CD4-positive, alpha-beta T cell treated with Interleukin-6 at 100 ng/mL for 8 hours (primary cell): ENCODE measurements around the gene SF3B4.

Experiments used
- DNase-seq: peaks from one replicate; pipeline ENCODE4 v3.0.0-alpha.2; 2020; ENCODE audit warnings: mixed read lengths, low spot score

SF3B4 gene

DNA sequence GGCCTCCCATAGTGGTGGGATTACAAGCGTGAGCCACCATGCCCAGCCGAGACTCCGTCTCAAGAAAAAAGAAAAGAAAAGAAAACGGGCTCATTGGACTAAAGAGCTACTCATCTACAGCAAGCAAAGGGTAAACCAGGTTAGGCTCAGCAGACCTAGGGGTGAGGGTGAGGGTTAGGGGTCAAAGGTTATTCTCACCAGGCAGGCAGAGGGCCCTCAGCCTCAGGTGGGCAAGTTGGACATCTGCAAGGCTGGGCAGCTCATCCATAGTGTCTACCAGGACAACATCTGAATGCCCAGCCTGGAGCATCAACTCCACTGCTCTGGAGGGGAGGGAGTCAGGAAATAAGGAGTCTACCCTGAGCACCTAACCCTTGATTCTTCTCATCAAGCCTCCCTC, 5.6 kb upstream of the SF3B4 start:
- no peak for DNase-seq

DNA sequence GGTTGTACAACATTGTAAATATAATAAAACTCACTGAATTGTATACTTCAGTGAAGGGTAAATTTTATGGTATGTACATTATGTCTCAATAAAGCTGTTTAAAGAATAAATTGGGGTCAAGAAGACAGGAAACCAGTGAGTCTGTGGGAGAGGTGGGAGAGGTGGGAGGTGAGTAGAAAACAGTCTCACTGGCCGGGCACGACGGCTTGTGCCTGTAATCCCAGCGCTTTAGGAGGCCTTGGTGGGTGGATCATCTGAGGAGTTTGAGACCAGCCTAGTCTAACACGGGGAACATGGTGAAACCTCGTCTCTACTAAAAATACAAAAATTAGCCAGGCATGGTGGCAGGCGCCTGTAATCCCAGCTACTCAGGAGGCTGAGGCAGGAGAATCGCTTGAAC, 4.9 kb upstream of the SF3B4 start:
- no peak for DNase-seq

DNA sequence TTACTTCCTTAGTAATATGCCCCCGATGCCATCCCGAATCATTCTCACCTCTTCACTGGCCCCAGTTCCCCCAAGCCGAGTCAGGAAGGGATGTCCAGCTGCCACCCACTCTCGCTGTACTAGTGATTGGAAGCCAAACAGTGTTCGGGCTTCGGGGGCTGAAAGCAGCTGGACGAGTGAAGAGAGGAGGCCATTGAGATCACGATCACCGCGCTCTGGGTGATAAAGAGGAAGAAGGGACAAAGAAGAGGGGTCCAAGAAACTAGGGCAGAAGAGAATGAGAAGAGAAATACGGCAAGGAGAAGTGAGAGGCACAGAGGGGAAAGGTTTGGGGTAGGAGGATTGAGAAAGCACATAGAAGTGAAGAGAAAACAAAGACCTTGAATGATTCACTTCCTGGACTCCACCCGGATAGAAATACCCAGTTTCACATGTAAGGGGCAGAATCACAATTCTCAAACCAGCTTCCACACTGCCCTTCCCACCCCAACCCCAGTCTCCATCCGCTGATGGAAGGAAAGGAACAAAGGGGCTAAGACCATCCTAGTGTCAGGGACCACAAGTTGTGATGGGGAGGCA, 3.7 kb upstream of the SF3B4 start:
- no peak for DNase-seq

DNA sequence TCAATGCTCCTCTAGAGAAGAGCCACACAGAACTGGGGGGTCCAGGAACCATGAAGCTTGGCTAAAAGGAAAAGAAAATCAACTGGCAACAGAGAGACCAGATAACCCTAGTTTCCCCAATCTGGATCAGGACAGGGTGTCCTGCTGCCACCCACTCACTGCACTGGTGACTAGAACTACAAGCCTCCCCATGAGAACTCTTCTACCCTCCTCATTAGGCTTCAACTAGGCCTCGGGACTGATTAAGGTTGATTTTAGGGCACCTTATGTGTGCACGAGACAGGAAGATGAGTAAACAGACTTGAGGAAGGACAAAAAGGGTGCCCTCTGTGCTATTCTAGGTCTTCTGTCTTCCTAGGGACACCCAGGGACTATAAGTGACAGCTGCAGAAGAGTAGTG, 2.3 kb upstream of the SF3B4 start:
- no peak for DNase-seq

DNA sequence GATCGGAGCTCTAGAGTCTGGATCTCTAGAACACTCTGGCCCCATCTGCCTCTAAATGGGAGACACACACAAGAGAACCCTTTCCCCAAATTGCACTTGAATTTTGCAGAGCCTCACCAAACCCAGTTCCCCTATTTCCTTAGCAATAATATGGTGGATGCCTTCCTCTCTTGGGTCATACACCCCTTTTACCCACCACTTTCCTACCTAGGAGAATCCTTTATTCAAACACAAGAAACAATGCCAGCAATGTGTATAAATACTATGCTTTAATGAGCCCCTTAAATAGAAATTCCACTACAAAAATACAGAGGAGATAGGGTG, 760 bp upstream of the SF3B4 start:
- no peak for DNase-seq

DNA sequence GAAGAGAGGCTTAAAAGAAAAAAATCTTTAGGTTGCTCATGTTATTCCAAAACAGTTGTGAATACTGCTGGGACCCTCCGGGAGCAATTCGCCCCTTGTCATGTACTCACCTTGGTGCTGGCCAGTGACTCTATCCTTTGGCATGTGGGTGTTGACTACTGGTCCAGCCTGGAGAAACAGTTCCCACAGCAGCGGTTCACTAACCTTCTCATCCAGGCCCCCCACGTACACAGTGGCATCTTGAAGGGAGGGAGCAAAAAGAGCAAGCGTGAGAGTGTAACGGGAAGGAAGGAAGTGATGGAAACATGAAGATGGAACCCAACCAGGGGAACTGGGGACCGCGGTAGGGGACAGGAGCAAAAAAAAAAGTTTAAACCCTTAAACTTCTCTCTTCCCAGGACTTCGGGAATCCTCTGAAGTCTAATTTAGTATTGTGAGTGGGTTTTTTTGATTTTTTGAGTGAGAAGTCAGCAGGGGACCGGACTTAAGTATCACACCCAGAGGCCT, 494 bp downstream of the SF3B4 start:
- no peak for DNase-seq

DNA sequence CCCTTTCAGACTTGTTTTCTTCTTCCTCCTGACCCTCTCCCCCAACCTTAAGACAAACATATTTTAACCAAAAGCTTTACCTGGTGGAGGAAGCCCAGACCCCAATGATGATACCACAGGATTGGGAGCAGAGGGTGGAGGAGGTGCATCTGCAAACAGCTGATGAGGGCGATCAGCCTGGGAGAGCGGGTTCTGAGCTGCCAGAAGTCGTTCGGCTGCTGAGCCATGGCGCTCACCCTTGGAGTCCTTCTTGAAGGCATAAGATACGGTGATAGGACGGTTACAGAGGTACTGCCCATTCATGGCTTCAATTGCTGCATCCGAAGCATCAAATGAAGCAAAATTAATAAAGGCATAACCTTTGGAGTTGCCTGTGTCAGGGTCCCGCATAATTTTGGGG, 1.3 kb downstream of the SF3B4 start:
- no peak for DNase-seq

- no peak for DNase-seq
Measured at GRCh38 chr1:149925751-149926150, 1.9 kb downstream of the SF3B4 start.

DNA sequence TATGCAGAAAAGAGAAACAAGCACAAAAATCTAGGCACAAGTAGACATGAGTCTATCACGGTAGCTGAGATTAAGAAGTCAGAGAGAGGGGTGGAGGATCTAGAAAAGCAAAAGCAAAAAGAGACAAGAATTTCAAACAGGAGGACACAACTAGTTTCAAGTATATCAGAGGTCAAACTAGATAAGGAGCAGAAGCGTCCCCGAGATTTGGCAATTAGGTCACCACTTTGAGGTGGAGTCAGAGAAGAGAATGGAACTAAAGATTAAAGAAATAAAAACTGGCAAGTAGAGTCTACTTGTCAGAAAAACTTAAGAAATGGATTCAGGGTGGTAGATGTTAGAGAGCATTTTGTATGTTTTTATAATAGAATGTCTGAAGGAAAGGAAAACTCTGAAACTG, 2.3 kb downstream of the SF3B4 start:
- DNase-seq = no peak

- no peak for DNase-seq
Measured at GRCh38 chr1:149923626-149924025, 4.0 kb downstream of the SF3B4 start.

- DNase-seq = peak; percentile 42
Measured at GRCh38 chr1:149917571-149918144, 9.9 kb downstream of the SF3B4 start, which contains the start of gene SV2A. Gene SV2A (minus strand): TSS chr1:149917844. CDS start chr1:149913840, 4,004 bp downstream.

DNA sequence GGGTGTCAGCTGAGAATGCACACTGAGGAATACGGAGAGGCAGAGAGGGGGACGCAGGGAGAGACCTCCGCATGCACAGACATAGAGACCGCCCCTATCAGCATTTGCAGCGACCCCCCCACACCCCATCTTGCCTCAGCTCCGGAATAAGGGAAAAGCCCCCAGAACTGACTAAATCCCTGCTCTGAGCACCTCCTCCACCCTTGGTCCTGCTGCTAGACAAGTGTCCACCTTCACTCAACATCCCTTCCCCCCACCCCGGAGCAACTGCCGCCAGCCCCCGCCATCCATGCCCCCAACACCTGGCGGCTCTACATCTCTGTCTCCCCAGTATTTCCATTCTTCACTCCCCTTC, 10.7 kb downstream of the SF3B4 start:
- DNase-seq = no peak

DNA sequence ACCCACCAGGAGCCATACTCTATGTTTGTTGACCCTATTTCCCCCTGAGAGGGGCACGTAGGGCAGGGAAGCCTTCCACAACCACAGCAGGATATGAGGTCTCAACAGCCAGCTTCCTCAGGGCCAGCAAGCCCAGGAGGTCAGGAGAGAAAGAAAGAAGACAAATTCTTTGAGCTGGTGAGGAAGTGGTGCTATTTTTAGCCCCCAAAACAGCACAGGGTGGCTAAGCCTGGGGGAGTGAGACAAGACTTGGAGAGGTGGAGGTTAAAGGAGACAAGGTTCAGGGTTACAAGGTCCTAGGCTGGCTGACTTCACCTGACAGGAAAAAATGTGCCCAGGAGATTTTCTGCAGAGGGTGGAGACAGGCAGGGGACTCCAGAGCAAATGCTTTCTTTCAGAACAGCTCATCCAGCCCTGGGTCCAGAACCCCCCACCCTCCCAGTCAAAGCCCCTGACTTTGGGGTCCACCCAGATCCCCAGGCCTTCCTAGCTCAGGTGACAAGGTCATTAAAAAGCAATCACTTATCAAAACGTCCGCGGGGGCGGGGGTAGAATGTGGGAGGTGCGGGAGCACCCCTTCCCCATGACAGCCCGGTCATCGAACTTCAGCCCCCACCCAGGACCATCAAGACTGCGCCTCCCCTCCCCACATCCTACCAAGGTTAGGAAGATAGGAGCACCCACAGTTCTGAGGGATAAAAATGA, 11.3 kb downstream of the SF3B4 start:
- DNase-seq = no peak

DNA sequence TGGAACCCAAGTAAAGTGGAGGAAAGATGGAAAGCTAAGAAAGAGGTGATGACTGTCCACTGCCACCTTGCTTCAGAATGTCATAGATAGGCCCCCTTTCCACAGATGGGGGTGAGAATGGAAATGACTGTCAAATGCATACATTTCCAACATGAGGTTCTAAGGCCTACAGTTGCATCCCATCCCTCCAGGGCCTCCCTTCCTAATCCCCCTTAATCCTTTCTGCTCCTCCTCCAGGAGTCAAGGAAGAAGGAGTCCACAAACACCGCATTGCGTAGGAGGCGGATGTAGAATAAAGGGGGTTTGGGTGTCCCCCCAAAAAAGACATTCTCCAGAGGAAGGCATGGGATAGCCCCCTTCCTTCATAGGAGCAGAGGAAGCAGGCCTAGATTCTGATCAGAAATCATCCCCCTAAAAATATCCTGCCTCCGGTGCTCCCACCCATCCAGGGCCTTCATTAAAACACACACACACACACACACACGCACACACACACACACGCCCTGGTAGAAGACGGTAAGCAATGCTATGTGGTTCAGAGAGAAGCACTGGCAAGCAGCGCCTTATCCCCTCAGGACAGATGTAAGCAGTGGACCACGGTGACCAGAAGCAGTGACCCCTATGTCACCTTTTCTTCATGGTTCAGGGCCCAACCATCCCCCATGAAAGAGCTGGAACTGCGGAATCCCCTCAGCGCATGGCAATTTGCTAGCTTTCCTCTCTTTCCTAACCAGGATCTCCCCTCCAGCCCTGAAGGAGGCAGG, 12.0 kb downstream of the SF3B4 start:
- no peak for DNase-seq

GRCh38 chr1:149914545-149914944, 13.1 kb downstream of the SF3B4 start:
- no peak for DNase-seq

DNA sequence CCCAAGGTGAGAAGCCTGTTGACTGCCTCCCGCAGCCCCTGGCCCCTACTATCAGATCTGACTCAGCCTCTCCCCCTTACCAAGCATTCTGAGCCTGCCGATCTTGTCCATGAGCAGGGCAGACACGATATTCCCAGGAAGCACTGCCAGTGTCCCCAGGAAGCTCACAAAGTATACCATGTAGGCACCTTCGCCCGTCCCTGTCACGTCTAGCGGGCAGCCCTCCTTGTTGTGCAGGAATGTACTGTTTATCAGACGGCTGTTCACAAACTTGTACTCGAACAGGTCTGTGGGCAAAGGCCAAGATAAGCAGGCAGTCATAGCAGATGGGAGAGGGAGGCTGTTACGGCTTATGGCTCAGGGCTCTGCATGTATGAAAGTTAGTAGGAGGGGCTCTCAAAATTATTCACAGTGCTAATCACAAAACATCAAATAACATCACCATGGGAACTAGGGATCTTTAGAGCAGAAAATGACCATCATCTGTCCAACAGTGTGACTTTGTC, 21.0 kb downstream of the SF3B4 start:
- DNase-seq = no peak

DNA sequence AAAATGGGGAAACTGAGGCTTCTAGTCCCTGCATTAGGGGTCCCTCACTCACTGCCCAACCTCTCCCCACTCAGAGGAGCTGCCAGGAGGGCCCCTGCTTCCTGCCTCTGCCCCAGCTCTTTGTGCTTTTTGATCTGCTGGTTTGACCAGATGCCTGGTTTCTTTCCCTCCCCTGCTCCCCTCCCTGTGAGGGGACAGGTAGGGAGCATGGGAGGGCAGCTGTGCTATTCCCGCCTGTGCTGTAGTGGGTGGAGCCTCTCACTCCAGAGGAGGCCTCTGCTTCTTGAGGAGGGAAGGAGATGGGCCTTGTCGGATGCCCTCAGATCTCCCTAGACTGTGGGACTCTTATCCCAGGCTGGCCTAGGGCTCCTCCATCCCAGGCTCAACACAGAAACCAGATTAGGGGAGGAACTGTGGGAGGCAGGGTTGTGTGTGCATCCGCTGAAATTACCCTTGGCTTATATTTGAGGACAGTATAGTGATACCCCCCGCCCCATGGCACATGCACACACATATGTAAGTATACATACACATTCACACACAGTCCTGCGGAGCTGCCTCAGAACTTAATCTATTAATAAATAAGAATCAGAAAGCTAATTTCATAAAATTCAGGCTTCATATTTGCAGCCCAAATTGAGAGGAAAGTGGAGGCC, 23.6 kb downstream of the SF3B4 start:
- DNase-seq = no peak

- peak; percentile 79 for DNase-seq
Measured at GRCh38 chr1:149899460-149900284, 27.9 kb downstream of the SF3B4 start, which contains the start of gene BOLA1. Gene BOLA1 (plus strand): TSS chr1:149899568. CDS start chr1:149900060, 492 bp downstream.

DNA sequence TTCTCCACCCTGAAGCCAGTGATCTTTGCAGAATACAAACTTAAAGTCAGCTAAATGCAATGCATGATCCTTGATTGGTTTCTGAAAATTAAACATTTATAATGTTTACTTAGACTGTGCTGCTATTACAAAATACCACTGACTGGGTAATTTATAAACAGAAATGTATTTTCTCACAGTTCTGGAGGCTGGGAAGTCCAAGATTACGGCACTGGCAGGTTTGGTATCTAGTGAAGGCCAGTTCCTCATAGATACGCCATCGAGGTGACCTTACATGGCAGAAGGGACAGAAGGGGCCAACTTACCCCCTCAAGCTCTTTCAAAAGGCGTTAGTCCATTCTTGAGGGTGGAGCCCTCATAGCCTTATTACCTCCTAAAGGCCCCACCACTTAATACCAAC, 31.0 kb downstream of the SF3B4 start:
- no peak for DNase-seq

DNA sequence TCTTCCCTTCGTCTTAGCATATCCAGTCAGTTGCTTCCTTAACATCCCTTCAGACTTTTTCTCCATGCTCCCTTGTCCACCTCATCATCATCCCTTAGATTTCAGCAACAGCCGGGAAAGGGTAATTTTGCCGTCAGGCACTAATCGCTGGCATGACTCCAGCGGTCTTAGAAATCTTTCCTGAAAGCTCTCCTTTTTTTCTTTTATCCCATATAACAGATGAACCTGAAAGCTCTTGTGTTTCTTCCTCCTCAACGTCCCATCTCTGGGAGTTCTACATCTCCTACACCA, 38.7 kb downstream of the SF3B4 start:
- DNase-seq = no peak

DNA sequence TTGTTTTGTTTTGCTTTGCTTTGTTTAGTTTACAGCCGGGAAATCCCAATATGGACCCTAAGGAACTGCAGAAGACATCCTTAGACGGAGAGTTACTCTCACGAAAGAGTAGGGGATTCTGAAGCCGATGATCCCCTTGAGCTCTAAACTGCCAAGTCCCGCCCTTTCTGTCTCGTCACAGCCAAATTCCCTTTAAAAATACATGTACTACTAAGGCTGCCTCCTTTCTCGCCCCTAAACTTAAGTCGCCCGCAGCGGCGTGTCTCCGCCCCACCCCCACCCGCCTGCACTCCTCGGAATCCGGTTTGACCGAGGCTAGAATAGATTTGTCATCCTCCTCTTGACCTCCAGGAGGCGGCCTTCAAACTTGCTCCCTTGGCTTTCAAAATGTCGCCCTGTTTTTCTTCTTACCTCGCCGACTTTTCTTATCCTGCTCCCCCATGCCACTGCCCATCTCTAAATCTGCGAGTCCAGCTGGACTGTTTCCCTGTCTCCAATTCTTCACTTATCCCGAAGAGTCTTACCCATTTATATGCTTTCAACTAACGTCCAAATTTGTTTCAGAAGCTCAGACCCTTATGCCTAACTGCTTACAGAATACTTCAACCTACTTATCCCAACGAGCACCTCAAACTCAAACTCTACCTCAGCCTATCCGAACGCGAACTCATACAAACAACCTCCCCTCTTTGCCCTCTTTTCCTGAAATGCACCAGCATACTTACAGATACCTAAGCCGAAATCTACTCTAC, 39.2 kb downstream of the SF3B4 start:
- peak; percentile 78 for DNase-seq
